HG03558 (cell line): ENCODE data around the gene TAGAP.

Experiments used
- ATAC-seq: cut with Tn5 transposase; IDR thresholded peaks from one replicate; pipeline ENCODE4 v1.9.1; 2021; ENCODE audit warnings: moderate number of reproducible peaks; ENCODE audit not compliant: unreplicated experiment; ENCODE audit errors: extremely low read depth

The TAGAP gene

GRCh38 chr6:159071843-159072769 lies 27.3 kb upstream of the TAGAP start:
- no peak for ATAC-seq

DNA sequence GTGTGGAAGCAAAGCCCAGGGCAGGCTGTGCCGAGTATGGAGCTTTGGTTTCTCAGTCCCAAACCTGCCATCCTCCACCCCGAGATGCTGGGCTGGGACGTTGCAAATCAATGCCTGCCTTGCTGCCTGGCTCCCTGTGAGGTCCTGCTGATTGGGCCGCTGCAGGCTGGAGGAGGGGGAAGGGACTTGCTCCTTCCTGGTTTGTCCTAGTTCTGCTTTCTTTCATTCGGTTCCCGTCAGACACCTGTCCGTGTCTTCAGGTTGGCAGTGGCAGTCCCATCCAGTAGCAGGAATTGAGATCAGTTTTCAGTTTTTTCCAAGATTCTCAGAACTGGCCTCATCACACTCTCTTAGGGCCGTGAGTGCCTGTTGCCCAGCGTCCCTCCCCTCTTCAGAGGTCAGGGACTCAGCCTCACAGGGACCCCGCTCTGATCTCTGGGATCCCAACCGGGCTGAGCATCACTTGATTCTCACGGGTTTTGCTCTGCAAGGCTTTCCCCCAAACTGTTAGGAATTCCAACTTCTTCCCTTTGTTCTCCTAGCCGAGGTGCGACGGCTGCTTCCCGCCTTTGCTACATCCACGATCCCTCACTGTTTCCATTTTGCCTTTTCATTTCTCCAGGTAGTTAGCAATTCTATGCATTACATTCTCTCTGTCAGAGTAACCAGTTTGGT lies 24.2 kb upstream of the TAGAP start:
- ATAC-seq: no peak

GRCh38 chr6:159067334-159067733 lies 22.5 kb upstream of the TAGAP start:
- ATAC-seq: no peak

GRCh38 chr6:159066483-159066882 lies 21.7 kb upstream of the TAGAP start:
- no peak for ATAC-seq

DNA sequence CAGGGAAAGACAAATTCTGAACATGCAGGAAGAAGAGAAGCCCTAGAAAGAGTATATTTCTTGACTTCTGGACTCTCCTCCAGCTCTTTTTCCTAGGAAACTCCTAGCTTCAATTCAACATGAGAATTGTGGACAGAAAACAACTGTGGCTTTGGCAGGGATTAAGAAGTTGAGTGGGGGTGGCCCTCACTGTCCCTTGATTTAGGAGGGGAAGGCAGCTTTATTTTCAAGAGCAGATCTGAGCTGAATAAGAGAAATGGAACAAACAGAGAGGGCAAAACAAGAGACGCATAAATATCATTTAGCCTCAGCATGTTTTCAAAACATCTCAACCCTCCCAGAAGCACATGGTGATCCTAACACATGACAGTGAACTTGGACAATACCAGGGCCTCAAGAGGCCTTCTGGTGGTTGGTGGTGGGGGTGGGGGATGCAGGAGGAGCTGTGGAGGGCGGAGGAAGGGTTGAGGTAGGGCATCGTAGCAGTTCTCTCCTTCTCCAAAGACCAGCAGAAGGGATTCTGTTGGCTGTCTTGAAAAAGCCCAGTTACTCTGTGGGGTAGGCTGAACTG lies 21.1 kb upstream of the TAGAP start:
- ATAC-seq: no peak

DNA sequence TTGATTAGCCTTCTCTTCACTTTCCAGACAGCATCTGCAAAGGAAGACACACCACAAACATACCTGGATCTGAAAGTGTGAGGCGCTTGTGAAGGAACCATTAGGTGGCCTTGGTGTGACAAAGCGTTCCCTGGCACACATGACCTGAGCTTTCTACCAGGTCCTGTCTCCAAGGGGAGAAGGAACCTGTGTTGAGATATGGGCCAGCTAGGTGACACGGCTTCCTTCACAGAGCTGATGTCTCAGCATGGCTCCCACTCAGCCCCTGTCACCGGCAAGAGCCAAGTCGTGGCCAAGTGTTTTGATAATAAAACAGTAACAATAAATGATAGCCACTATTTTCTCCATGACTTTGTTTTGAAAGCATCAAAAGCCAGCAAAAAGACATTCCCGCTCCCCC lies 20.3 kb upstream of the TAGAP start:
- ATAC-seq: no peak

DNA sequence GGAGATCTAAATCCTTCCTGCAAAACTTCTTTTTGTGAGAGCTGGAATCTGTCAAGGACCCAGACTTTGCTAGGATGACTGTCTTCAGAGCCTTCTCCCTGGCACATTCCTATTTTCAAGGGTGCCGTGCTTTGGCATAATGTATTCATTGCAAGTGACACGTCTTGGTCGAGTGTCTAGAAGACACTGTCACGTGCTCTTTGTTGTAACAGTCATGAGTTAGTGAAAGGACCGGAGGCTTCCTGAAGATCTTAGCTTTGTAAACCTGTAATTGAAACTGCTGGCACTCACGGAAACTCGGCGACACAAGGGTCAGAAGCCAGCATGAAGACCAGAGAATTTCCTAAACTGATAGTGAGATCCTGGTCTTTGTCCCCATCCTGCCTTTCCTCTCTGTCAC lies 19.7 kb upstream of the TAGAP start:
- ATAC-seq: no peak

- ATAC-seq: no peak
These were observed 18.8 kb upstream of the TAGAP start for GRCh38 chr6:159063549-159063948.

DNA sequence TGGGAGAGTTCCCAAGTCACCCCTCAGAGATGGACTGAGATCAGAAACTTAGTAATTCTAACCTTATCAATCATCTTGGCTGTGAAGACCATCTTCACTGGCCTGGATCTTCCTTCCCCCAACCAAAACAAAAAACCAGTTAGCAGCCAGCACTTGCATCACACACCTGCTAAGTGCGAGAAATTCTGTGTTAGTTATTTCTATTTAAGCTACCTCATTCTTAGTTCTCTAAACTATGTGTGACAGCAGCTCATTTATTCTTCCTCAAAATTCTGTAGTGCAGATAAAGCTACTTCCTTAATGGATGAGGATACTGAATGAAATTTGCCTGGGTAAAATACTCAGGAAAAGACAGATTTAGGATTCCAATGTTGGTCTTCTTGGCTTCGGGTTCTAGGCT lies 18.2 kb upstream of the TAGAP start:
- no peak for ATAC-seq

- no peak for ATAC-seq
These were observed 17.8 kb upstream of the TAGAP start for GRCh38 chr6:159062564-159062945.

DNA sequence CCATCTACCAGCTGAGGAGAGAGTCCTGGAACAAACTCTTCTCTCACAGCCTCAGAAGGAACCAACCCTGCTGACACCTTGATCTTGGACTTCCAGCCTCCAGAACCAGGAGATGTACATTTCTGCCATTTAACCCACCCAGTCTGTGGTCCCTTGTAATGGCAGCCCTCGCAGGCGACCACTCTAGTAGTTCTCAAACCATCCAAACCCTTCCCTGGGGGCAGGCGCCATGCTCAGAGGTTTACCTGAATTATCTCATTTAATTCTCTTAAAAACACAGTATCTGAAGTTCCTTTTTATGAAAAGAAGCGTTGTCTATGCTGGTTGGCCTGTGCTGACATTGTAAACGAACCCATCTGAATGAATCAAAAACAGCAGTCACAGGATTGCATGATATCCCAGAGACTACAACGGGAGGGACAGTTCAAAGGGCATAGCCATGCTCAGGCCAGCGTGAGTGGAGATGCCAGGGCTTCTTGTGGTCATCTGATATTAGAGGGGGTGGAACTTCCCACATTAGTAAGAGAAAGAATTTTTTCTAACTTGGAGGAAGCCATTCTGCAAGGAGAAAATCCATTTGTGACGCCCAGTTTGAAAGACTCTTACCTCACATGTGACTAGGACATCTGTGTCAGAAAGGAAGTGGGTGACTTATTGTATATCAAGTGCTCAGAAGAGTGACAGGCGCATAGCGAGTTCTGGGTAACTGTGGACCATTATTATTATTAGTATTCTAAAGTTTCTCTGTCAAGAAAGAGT lies 17.2 kb upstream of the TAGAP start:
- no peak for ATAC-seq

GRCh38 chr6:159061146-159061545 lies 16.4 kb upstream of the TAGAP start:
- ATAC-seq: no peak

DNA sequence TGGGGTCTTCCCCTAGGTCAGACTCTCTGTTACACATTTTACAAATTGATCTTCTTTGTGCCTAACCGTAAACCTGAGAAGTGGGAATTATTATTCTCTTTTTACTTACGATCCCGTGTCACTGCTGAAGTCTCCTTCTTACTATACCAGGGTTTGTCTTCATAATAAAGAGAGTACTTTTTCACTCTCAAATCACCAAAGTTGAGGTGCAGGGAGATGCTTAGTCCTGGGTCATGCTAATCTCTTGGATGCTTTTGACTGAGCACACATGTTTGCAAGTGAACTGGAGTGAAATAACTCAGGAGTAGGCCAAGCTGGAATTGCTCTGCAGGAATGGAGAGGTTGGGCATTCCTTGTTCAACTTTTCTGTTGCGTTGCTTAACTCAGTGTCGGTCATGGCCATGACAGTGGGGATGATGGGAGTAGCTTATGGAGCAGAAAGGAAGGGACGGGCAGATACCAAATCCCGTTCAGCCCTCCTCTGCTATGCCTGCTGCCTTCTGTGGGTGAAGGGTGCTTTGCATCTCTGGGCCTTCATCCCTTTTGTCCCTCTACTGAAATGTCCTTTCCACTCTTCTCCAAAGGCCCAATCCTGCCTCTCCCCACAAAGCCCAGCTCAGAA lies 15.2 kb upstream of the TAGAP start:
- no peak for ATAC-seq

- no peak for ATAC-seq
These were observed 14.3 kb upstream of the TAGAP start for GRCh38 chr6:159059141-159059540.

- ATAC-seq: no peak
These were observed 12.1 kb upstream of the TAGAP start for GRCh38 chr6:159056899-159057298.

DNA sequence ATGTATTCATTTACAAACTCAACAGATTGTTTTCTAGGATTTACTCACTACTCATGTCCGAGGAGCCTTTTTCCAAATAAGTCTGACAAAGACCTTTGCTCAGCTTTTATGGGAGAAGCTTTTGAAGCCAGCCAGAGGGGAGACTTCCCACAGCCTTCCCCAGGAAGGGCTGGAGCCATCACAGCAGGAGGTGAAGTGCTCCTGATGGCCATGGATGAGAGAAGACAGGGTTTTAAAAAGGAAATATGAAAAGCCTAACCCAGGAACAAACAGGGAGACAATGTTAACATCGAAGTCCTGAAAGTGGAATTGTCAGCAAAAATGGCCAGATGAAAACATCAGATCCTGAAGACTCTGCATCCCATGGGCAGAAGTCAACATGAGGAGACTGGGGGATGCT lies 11.6 kb upstream of the TAGAP start:
- ATAC-seq: no peak

DNA sequence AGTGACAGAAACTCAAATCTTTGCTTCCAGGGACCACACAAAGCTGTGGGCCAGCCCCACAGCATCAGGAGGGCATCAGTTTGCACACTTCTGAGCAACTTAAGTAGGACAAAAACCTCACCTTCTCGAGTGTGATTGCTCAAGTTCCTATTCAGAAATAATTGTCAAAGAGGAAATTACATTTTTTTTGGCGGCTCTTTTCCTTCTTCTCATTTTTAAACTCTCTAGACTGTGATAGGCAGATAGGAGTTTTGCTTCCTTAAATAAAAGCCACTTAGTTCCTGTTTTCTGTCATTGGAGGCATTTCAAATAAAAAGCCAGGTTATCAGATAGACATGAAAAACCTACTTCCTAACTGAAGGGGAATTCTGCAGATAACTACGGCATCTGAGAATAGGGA lies 11.2 kb upstream of the TAGAP start:
- no peak for ATAC-seq

- no peak for ATAC-seq
These were observed 9.1 kb upstream of the TAGAP start for GRCh38 chr6:159053781-159054398.

- ATAC-seq: no peak
These were observed 7.9 kb upstream of the TAGAP start for GRCh38 chr6:159052720-159053119.
